T-helper 9 cell (primary cell): ENCODE results near the gene NCMAP.

ENCODE experiments used
- DNase-seq: peaks from one replicate; pipeline ENCODE4 v3.0.0-alpha.2; 2020

NCMAP gene

DNA sequence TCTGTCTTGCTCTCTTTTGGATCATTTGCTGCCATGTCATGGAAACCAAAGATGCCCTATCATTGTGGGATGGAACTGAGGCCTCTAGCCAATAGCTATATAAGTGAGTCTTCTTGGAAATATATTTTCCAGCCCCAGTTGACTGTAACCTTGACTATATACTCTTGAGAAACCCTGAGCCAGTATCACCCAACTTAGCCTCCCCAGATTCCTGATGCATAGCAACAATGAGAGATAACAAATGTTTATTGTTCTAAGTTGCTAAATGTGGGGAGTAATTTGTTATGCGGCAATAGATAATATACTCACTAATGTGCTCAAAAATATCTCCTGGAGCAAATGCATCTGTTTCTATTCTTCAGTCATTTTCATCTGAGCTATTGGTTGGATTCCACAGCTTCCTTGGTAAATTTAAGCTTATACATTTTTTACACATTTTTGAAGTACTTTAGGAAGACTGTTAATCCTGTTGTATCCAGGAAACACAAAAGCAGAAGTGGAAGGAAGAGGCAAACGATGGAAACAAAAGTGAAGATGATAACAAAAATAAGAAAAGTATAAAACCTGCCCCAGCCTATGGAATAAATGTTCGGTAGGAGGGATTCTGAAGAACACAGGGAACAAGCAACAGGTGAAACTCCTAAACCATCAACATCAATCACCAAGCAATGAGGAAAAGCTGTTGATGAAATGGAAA, 80.9 kb downstream of the NCMAP start:
- DNase-seq: no peak

DNA sequence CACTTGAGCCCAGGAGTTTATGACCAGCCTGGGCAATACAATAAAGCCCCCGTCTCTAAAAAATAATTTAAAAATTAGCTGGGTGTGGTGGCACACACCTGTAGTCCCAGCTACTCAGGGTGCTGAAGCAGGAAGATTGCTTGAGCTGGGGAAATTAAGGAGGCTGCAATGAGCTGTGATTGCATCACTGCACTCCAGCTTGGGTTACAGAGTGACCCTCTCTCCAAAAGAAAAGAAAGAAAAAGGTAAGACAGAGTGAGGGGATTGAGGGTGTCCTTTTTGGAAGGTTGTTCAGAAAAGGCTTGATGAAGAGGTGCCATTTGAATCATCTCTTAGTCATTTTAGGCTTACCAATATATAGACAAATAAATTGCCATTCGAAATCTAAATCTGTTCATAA, 83.2 kb downstream of the NCMAP start:
- DNase-seq: no peak

DNA sequence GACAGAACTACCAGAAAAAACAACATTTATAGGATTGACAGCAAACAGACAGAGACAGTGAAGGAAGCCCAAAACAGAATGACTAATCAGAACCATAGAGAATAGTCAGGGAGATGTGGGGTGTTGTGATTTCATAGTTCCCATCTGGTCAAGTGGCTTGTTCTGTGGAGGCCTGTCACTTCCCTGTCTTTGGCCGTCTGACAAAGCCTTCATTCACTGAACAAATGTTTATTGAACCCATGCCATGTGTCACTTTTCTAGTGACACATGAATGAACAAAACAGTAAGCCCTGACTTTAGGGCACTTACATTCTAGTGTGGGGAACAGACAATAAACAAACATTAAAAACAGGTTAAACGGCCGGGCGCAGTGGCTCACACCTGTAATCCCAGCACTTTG, 84.0 kb downstream of the NCMAP start:
- no peak for DNase-seq

DNA sequence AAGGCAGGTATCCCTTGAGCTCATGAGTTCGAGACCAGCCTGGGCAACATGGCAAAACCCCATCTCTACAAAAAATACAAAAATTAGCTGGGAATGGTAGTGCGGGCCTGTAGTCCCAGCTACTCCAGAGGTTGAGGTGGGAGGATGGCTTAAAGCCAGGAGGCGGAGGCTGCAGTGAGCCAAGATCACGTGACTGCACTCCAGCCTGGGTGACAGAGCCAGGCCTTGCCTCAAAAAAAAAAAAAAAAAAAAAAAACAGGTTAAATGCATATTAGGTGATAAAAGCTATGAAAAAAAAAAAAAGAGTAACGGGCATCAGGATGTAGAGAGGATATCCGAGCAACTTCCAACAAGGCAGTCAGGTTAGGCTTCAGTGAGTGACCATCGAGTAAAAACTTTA, 84.4 kb downstream of the NCMAP start:
- no peak for DNase-seq

DNA sequence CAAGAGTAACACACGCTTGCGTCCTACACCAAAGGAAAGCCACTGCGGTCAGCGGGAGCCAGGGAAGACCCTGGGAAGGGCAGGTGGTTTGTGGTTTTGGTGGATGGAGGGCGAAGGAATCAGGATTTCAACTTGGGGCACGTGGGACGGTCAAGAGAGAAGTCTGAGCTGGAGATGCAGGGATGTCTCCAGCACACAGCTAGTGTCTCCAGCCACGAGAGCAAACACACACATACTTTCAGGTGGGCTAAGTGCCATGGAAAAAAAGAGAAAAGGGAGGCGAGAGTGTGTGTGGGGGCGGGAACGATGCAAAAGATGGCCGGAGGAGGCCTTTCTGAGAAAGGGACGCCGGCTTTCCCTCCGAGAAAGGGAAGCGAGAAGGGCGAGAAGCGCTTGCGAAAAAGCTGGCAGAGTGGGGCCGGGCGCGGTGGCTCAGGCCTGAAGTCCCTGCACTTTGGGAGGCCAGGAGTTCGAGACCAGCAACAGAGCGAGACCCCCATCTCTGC, 85.8 kb downstream of the NCMAP start:
- DNase-seq: peak; percentile 7

DNA sequence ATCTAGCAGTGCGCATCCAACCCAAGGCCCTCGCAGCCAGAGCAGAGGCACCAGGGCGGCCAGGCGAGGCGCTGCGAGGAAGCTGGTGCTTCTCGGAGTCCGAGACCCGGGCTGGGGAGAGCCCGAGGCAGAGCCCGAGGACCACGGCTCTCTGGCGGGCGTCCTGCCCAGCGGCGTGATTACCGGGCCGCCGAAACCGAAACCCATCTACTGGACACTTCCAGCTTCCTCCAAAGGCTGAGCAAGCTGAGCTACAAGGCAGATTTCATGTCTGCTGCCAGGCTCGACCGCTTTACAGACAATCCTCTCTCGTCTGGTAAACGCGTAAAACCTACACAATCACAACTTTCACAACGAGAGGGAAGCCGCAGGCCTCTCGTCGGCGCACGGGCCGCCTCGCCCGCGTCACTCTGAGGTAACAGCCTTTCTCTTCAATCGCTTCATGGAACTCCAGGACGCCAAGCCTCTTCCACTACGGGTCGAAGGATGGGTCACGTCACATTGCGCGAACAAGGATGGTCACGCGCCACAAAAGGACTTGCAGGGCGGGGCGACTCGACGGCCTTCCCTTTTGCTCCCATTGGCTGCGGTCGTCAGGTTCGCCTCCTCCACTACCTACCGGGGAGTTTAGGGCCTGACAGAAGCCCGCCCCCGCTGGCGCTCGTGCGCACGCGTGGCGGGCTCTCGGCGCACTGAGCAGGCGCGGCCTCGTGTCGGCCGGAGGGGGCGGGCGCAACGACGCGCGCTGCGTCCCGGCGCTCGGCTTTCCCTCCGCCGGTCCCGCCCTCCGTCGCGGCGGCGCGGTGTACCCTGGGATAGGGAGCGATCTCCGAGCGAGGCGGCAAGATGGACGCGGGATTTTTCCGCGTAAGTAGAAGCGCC, 86.8 kb downstream of the NCMAP start, which contains the start of gene SRRM1:
TSS of gene SRRM1 (plus strand) at position 822 of the 882 bp plus-strand sequence. CDS start at position 847, 25 bp downstream.
- DNase-seq: peak; percentile 96

DNA sequence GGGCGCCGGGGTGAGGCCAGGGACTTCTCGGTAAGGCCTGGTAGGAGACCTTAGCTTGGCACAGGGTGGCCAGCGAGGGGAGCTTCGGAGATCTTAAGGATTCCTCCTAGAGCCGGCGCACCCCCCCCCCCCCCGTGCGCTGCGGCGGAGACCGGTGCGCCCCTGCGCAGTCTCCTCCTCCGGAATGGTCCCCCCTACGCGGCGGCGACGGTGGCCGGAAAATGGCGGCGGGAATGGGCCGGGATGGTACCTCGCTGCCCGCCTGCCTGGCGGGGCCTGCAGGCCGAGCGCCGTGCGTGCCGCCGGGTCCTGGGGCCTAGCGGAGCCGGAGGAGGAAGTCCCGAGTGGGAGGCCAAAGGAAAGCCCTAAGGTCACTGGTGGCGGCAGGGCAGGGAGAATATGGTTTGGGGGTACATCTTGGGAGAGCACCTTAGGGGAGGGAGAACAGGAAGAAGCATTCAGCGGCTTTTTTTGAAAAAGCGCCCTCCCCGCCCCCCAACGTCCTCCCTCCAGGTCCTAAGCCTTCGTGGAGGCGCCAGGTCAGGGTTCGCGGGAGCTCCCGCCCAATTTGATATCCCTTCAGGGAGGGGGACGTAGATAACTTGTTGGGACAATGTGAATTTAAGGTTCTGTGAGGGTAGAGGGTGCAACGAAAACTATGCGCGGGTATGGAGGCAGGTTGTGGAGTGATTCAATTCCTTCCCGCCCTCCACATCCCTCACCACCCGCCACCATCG, 87.6 kb downstream of the NCMAP start:
- DNase-seq: no peak

DNA sequence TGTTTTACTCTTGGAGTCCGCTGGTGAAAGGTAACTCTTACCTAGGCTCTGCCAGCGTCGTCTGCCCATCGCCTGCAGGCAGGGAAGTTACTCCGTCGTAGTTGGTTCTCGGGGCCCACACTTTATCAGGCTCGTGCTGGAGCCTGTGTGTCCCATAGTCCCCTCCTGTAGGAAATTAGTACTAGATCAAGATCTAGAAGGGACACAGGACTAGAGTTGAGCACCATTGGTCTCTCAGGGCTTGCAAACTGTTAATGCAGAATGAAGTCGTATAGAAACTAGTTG, 88.2 kb downstream of the NCMAP start:
- DNase-seq: no peak

DNA sequence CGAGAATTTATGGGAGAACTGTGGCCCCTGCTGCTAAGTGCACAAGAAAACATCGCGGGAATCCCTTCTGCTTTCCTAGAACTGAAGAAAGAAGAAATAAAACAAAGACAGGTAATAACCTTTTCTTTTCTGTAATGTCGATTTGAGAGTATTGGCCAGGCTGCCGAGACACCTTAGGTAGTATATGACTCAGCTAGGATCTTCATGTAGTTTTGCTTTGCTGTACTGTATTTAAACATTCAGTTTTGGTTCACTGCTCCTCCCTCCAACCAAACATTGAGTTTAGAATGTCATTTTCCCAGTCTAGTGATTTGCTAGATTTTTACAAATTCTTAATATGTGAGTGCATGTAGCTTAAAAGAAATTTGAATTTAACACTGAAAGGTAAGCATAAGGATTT, 93.0 kb downstream of the NCMAP start:
- no peak for DNase-seq

DNA sequence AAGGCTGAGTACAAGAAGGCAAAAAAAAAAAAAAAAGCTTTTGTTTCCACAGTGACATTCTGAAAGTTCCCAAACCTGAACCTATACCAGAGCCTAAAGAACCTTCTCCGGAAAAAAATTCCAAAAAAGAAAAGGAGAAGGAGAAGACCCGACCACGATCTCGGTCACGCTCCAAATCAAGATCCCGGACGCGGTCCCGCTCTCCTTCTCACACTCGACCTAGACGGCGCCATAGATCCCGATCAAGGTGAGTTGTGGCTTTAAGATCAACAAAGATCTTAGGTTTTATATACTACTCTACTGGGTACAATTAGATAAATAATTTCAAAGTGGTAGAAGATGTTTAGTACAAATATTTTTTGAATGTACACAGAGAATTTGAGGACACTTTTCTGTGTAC, 96.5 kb downstream of the NCMAP start:
- no peak for DNase-seq

DNA sequence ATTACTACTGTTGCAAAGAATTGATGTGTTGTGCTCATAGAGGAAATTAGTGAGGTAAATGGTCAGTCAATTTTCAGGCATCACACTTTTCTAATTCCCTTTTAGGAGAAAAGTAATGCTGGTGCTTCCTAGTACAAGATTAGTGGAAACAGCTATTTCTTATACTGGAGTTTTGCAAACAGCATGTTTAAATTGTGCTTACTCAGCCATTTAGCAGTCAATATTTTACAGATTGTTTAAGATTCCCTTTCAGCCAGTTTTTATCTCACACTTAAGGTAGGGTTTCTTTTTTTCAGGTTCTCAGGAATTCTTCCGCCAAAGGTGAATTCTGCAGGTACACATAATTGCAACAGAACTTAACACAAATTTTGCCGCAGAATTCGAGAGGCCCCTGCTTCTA, 98.1 kb downstream of the NCMAP start:
- no peak for DNase-seq

DNA sequence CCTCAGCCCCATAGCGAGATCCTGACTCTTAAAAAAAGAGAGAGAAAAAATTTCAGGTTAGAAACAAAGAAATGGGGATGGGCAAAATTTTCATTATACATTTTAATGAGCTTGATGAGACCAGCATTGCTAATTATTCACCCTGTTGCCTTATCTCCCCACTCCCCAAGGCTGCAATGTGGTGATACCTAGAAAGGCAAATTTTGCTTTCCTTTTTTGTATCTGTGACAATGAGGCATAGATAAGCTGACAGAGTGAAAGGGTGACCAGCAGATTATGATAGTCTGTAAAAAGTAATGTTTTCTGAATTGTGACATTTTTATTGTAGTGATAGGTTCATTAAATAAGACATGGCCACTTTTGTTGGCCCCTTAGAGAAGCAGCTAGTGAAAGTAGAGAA, 100.2 kb downstream of the NCMAP start:
- no peak for DNase-seq

DNA sequence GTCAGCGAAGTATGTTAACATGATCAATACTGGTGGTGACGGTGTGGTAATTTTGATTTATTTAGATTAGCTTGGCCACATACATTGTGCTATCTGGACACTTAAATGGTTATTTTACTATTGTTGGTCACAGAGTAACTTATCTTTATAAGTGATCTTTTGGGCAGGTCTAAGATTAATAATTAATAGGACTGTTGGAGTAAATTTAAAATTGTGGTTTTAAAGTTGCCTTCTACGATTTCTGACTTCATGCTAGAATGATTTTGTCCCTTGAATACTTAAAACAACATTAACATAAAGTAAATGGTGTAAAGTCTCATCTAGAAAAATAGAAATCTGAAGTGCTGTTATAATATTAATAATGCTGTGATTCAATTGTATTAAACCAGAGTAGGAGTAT, 101.9 kb downstream of the NCMAP start:
- DNase-seq: no peak
